Fibroblast of the aortic adventitia (primary cell): ENCODE measurements around the gene PODXL2. TPM values are rescaled to one million over a fixed set of nuclear protein-coding genes. Genes with fewer than 3 reads are reported as not detected.
"Not testable (repeated sequence)": the region's sequence is repeated elsewhere in the genome, so short reads cannot be mapped to it uniquely, and the experiment has no call there.

ENCODE experiments used
- DNase-seq: peaks from one replicate; pipeline ENCODE4 v3.0.0-alpha.2; 2010; ENCODE audit warnings: low read depth
- H3K4me3 ChIP-seq: 2 replicates; pipeline ENCODE4 v1.5.1; 2011; ENCODE audit warnings: low read depth, mild to moderate bottlenecking, control low read depth, low read length, moderate library complexity
- total RNA-seq: library from RNA; depleted of rRNA; stranded (reverse); fragments of >200 nt; gene quantifications from 2 replicates; pipeline ENCODE4 v1.2.3, GENCODE V29; 2012; ENCODE audit warnings: low replicate concordance
- TF ChIP-seq, protein P1 (sequence below): IDR thresholded peaks from 2 replicates; pipeline ENCODE4 v1.5.1; 2011; ENCODE audit warnings: mild to moderate bottlenecking, low read length, control low read depth, inconsistent platforms; ENCODE audit not compliant: insufficient read depth

Gene PODXL2
- total RNA-seq, 1 donor, result 1.3 TPM

DNA sequence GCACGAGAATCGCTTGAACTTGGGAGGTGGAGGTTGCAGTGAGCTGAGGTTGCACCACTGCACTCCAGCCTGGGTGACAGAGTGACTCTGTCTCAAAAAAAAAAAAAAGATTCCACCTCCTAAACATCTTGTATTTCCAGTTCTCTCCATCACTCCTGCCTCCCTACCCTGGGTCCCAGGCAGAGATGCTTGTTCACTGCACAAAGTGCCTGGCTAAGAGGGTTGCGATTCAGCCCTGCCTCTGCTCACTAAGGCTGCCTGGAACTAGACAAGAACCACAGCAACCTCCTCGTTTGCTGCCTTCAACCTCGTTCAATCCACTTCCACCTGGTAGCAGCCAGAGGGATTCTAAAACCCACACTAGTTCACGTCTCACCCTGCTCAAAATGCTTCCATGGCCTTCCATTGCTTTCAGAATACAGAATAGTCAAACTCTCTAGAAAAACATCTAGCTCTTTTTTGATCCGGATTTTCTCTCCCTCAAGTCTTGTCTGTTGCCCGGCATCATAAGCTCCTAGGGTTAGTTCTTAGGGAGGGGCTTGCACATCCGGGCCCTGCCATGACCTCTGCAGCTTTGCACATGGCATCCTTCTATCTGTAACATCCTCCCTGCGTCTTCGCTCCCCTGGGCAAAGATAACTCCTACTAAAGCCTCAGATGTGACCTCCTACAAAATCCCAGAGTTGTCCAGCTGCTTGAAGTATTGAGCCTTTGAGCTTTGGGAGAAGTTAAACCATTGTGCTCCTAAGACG, 31.8 kb upstream of the PODXL2 start:
- TF ChIP-seq, protein P1, sequence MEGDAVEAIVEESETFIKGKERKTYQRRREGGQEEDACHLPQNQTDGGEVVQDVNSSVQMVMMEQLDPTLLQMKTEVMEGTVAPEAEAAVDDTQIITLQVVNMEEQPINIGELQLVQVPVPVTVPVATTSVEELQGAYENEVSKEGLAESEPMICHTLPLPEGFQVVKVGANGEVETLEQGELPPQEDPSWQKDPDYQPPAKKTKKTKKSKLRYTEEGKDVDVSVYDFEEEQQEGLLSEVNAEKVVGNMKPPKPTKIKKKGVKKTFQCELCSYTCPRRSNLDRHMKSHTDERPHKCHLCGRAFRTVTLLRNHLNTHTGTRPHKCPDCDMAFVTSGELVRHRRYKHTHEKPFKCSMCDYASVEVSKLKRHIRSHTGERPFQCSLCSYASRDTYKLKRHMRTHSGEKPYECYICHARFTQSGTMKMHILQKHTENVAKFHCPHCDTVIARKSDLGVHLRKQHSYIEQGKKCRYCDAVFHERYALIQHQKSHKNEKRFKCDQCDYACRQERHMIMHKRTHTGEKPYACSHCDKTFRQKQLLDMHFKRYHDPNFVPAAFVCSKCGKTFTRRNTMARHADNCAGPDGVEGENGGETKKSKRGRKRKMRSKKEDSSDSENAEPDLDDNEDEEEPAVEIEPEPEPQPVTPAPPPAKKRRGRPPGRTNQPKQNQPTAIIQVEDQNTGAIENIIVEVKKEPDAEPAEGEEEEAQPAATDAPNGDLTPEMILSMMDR, result no peak
- no peak overlapping the region for H3K4me3 ChIP-seq
- DNase-seq, result no peak

DNA sequence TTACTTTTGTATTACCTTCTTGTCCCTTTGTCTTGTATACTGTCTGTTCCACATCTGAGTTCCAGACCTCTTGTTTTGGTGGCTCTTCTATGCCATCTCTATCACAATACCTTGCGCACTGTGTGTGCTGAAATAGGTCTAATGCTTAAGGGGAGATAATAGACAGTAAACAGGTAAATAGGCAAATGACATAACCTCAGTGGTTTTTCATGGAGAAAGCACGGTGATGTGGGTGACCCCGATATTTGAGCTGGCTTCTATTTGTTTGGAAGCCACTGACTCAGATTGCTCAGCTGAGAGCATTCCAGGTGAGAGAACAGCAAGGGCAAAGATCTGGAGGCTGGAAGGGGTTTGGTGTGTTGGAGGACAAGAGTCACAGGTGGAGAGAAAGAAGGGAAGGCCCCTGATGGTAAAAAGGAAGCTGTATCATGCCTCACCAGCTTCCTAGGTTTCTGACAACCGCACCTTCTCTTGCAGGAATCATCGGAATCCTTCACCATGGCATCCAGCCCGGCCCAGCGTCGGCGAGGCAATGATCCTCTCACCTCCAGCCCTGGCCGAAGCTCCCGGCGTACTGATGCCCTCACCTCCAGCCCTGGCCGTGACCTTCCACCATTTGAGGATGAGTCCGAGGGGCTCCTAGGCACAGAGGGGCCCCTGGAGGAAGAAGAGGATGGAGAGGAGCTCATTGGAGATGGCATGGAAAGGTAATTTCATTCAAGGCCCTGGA, 30.0 kb upstream of the PODXL2 start:
- peak overlapping the region; percentile 71 for H3K4me3 ChIP-seq
- DNase-seq, result no peak
- TF ChIP-seq, protein P1, result no peak

DNA sequence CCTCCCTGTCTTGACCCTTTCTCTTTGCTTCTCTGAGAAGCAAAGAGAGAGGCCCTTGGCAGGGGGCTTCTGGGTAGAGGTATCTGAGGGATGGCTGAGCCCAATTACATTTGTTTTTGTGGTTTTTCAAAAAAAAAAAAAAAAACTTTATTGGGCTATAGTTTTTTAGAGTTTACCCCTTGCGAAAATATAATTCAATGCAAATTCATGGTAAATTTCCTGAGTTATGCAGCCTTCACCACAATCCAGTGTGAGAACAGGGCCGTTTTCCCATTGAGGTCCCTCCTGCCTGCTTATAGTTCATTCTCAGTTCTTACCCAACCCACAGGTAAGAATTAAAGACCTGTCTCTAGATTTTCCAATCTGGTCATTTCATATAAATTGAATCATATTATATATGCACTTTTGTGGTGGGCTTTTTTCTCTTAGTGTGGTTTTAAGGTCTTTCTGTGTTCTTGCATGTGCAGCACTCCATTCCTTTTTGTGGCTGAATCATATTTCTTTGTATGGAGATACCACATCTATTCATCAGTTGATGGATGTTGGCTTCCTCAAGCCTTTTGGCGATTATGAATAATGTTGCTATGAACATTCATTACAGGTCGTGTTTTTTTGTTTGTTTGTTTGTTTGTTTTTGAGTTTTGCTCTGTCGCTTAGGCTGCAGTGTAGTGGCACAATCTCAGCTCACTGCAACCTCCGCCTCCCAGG, 28.1 kb upstream of the PODXL2 start:
- no peak for DNase-seq
- TF ChIP-seq, protein P1, result no peak

DNA sequence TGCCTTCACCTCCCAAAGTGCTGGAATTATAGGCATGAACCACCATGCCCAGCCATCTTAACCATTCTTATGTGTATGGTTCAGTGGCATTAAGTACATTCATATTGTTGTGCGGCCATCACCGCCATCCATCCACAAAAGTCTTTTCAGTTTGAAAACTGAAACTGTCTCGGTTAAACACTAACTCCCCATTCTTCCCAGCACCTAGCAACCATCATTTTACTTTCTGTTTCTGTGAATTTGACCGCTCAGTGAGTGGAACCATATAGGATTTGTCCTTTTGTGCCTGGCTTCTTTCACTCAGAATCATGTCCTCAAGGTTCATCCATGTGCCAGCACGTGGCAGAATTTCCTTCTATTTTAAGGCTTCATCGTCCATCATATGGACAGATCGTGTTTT, 24.9 kb upstream of the PODXL2 start:
- DNase-seq, result no peak
- TF ChIP-seq, protein P1, result no peak
- H3K4me3 ChIP-seq, result no peak overlapping the region

More for the DNA sequence above, 28.1 kb upstream of the PODXL2 start:
- H3K4me3 ChIP-seq, result no peak overlapping the region

DNA sequence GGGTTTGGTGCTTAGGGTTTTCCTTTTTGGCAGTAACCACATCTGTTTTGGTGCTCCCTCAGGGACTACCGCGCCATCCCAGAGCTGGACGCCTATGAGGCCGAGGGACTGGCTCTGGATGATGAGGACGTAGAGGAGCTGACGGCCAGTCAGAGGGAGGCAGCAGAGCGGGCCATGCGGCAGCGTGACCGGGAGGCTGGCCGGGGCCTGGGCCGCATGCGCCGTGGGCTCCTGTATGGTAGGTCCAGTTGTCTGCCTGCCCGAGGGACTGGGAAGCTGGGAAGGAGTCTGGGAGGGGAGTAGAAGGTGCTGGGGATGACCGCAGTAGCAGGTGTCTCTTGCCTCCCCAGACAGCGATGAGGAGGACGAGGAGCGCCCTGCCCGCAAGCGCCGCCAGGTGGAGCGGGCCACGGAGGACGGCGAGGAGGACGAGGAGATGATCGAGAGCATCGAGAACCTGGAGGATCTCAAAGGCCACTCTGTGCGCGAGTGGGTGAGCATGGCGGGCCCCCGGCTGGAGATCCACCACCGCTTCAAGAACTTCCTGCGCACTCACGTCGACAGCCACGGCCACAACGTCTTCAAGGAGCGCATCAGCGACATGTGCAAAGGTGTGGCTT, 24.3 kb upstream of the PODXL2 start:
- no peak for DNase-seq
- TF ChIP-seq, protein P1, result no peak
- no peak overlapping the region for H3K4me3 ChIP-seq

DNA sequence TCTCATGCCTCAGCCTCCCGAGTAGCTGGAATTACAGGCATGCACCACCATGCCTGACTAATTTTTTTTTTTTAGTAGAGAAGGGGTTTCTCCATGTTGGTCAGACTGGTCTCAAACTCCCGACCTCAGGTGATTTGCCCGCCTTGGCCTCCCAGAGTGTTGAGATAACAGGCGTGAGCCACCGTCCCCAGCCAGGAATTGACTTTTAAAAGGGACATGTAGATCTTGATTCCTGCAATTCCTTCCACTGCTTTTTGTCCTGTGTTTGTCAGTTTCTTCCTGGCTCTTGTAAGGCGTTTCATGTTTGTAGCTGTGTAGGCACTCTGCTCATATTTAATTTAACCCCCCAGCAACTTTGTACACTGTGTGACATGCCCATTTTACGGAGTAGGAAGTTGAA, 23.4 kb upstream of the PODXL2 start:
- DNase-seq, result not testable (repeated sequence)

More for the DNA sequence above, 23.4 kb upstream of the PODXL2 start:
- not testable (repeated sequence) for H3K4me3 ChIP-seq
